Measurements from ENCODE around the gene METTL17.

DNA sequence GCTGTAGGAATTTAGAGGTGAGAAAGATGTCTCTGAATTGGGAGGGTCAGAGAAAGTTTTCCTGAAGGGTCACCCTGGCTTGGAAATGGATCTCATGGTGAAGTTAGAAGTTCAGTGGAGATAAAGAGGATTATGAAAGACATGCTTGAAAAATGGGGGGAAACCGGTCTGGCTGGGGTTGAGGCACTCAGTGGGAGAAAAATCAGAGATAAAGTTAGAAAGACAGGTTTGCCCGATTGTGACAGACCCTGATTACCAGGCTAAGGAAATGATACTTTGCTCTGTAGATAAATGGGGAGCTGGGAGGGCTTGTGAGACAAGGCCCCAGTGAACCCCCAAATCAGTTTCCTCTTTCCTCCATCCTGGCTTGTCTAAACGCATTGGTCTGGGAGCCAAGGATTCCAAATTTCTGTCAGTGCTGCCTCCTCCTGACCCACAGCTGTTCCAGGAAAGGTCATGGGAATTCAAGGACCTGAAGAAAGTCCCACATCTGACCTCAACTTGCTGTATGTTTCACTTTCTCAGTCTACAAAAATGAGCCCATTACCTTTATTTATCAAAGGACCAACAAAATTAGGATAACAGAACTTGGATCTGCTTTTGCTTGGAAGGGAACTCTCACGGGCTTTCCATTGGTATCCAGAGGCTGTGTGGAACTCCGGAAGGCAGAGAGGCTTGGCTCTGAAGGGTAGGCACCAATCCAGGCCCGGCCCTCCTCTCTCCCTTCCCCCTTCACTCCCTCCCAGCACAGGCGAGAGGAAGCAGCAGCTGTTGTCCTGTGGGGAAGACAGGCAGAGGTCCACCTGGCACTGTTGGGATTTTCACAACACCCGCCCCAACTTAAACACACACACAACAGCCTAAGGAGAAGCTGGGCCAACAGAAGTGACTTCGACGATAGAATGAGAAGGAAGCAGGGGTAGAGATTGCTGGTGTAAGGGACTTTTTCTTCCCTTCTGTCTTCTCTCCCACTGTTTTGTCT lies 49.0 kb downstream of the METTL17 start:
- TF ChIP-seq EZH2 (IDR thresholded peaks at IDR 0.05; ENCODE audit: insufficient read depth, poor library complexity, severe bottlenecking) (no peak), EZH2phosphoT487 (IDR thresholded peaks at IDR 0.05; ENCODE audit: insufficient read depth, low read depth) (no peak)
